ENCODE results near the gene RALGPS1.

Gene RALGPS1

GRCh38 chr9:127133739-127134167 is 219.2 kb downstream of the RALGPS1 start:
- no peaks in the 10 kb centered on the region for H3K36me3 ChIP-seq (ENCODE audit: low read depth)
- TF ChIP-seq CTCF (IDR thresholded peaks at IDR 0.05; ENCODE audit: poor library complexity, severe bottlenecking), result no peak
- DNase-seq (ENCODE audit: low spot score), result no peak
- ATAC-seq (ENCODE audit: low read depth), result no peak
- H3K27ac ChIP-seq (ENCODE audit: poor library complexity, severe bottlenecking), result no peak overlapping the region
- H3K4me1 ChIP-seq (ENCODE audit: insufficient read depth, poor library complexity, severe bottlenecking), result peaks cover 21% of the 10 kb centered on the region
- no peaks in the 10 kb centered on the region for H3K9me3 ChIP-seq (ENCODE audit: severe bottlenecking)
- H3K4me3 ChIP-seq (ENCODE audit: severe bottlenecking), result no peak overlapping the region
- no peaks in the 10 kb centered on the region for H3K27me3 ChIP-seq (ENCODE audit: insufficient read depth, poor library complexity, severe bottlenecking)

- no peaks in the 10 kb centered on the region for H3K27me3 ChIP-seq (ENCODE audit: insufficient read depth, poor library complexity, severe bottlenecking)
- H3K27ac ChIP-seq (ENCODE audit: poor library complexity, severe bottlenecking), result no peak overlapping the region
- peaks cover 15% of the 10 kb centered on the region for H3K4me1 ChIP-seq (ENCODE audit: insufficient read depth, poor library complexity, severe bottlenecking)
- no peaks in the 10 kb centered on the region for H3K9me3 ChIP-seq (ENCODE audit: severe bottlenecking)
- no peak for ATAC-seq (ENCODE audit: low read depth)
- no peak for DNase-seq (ENCODE audit: low spot score)
- H3K4me3 ChIP-seq (ENCODE audit: severe bottlenecking), result no peak overlapping the region
- TF ChIP-seq CTCF (IDR thresholded peaks at IDR 0.05; ENCODE audit: poor library complexity, severe bottlenecking), result no peak
- no peaks in the 10 kb centered on the region for H3K36me3 ChIP-seq (ENCODE audit: low read depth)
These were observed 220.6 kb downstream of the RALGPS1 start for GRCh38 chr9:127135056-127135745.

GRCh38 chr9:127136081-127136879 is 221.7 kb downstream of the RALGPS1 start:
- H3K4me1 ChIP-seq (ENCODE audit: insufficient read depth, poor library complexity, severe bottlenecking), result peaks cover 8% of the 10 kb centered on the region

GRCh38 chr9:127136880-127137639 is 222.5 kb downstream of the RALGPS1 start:
- Histone ChIP-seq H3K27me3 (ENCODE audit: insufficient read depth, poor library complexity, severe bottlenecking) (no peaks in the 10 kb centered on the region), H3K9me3 (ENCODE audit: severe bottlenecking) (no peaks in the 10 kb centered on the region), H3K4me1 (ENCODE audit: insufficient read depth, poor library complexity, severe bottlenecking) (peaks cover under 1% of the 10 kb centered on the region), H3K36me3 (ENCODE audit: low read depth) (no peaks in the 10 kb centered on the region), H3K4me3 (ENCODE audit: severe bottlenecking) (no peak overlapping the region), H3K27ac (ENCODE audit: poor library complexity, severe bottlenecking) (no peak overlapping the region)
- no peak for DNase-seq (ENCODE audit: low spot score)
- no peak for TF ChIP-seq CTCF (IDR thresholded peaks at IDR 0.05; ENCODE audit: poor library complexity, severe bottlenecking)
- no peak for ATAC-seq (ENCODE audit: low read depth)

More at GRCh38 chr9:127136081-127136879, 221.7 kb downstream of the RALGPS1 start:
- TF ChIP-seq CTCF (IDR thresholded peaks at IDR 0.05; ENCODE audit: poor library complexity, severe bottlenecking), result no peak
- Histone ChIP-seq H3K36me3 (ENCODE audit: low read depth) (no peaks in the 10 kb centered on the region), H3K4me3 (ENCODE audit: severe bottlenecking) (no peak overlapping the region), H3K27me3 (ENCODE audit: insufficient read depth, poor library complexity, severe bottlenecking) (no peaks in the 10 kb centered on the region), H3K27ac (ENCODE audit: poor library complexity, severe bottlenecking) (no peak overlapping the region), H3K9me3 (ENCODE audit: severe bottlenecking) (no peaks in the 10 kb centered on the region)
- ATAC-seq (ENCODE audit: low read depth) (no peak), DNase-seq (ENCODE audit: low spot score) (no peak)
